Common myeloid progenitor, CD34-positive (primary cell): Measurements from ENCODE around the gene TFCP2.

Source experiments
- CTCF ChIA-PET: fragments of 350-600 bp; sonication (Branson Sonifier 250); formaldehyde crosslinking; loops from one replicate; lab custom pipeline; 2021; ENCODE audit warnings: antibody characterized with exemption; lab: Charles Lee
- POLR2A ChIA-PET: fragments of 350-600 bp; sonication (Branson Sonifier 250); formaldehyde crosslinking; loops from one replicate; lab custom pipeline; 2021; ENCODE audit warnings: antibody characterized with exemption; lab: Charles Lee
- DNase-seq, 3 donors: peaks; one replicate each; pipeline versions ENCODE4 v3.0.0 to v3.0.0-alpha.2; 2013
- H3K27ac ChIP-seq, 2 experiments: 1 replicate in 1 of 2; 2 replicates in 1 of 2; pipeline ENCODE4 v1.7.0; 2013; ENCODE audit warnings: inconsistent platforms in 2 of 2, low read length in 2 of 2, mild to moderate bottlenecking in 2 of 2, low read depth in 1 of 2, moderate library complexity in 1 of 2; ENCODE audit not compliant: severe bottlenecking in 2 of 2, insufficient read depth in 1 of 2, poor library complexity in 1 of 2
- H3K27me3 ChIP-seq, 5 experiments: replicated peaks in 2 of 5; 1 replicate in 3 of 5; 2 replicates in 2 of 5; pipeline versions ENCODE4 v1.6.1 to v1.7.0; 2013; ENCODE audit warnings: low read length in 4 of 5, mild to moderate bottlenecking in 2 of 5, moderate library complexity in 2 of 5, inconsistent platforms in 1 of 5; ENCODE audit not compliant: insufficient read depth in 5 of 5, control insufficient read depth in 4 of 5
- H3K36me3 ChIP-seq, 4 experiments: 1 replicate in 2 of 4; 2 replicates in 2 of 4; pipeline versions ENCODE4 v1.6.1 to v1.7.0; 2013; ENCODE audit warnings: low read length in 3 of 4, control low read depth in 1 of 4, mild to moderate bottlenecking in 1 of 4; ENCODE audit not compliant: control insufficient read depth in 4 of 4, insufficient read depth in 4 of 4
- H3K4me1 ChIP-seq, 4 experiments: 1 replicate in 3 of 4; 2 replicates in 1 of 4; pipeline versions ENCODE4 v1.6.1 to v1.7.1; 2013; ENCODE audit warnings: low read length in 3 of 4, mild to moderate bottlenecking in 3 of 4, control low read depth in 1 of 4, inconsistent platforms in 1 of 4, moderate library complexity in 1 of 4; ENCODE audit not compliant: control insufficient read depth in 4 of 4, insufficient read depth in 4 of 4; ENCODE audit errors: control extremely low read depth in 1 of 4
- H3K4me3 ChIP-seq, 7 experiments: 1 replicate in 4 of 7; 2 replicates in 3 of 7; pipeline versions ENCODE4 v1.5.1 to v1.7.0; 2013; ENCODE audit warnings: mild to moderate bottlenecking in 7 of 7, low read length in 6 of 7, moderate library complexity in 6 of 7, inconsistent platforms in 2 of 7, low read depth in 2 of 7, control low read depth in 1 of 7; ENCODE audit not compliant: insufficient read depth in 4 of 7, control insufficient read depth in 1 of 7; ENCODE audit errors: extremely low read depth in 1 of 7
- H3K9me3 ChIP-seq, 5 experiments: 1 replicate in 4 of 5; 2 replicates in 1 of 5; pipeline versions ENCODE4 v1.6.1 to v1.7.1; 2013; ENCODE audit warnings: low read length in 4 of 5, mild to moderate bottlenecking in 2 of 5, inconsistent platforms in 1 of 5, low read depth in 1 of 5, moderate library complexity in 1 of 5; ENCODE audit not compliant: control insufficient read depth in 4 of 5, insufficient read depth in 2 of 5; ENCODE audit errors: control extremely low read depth in 1 of 5
- WGBS: methylation state at CpG from one replicate; pipeline ENCODE4 v1.1.5; 2013; ENCODE audit not compliant: insufficient coverage; 5-methylcytosine and 5-hydroxymethylcytosine counted together

The TFCP2 gene

DNA sequence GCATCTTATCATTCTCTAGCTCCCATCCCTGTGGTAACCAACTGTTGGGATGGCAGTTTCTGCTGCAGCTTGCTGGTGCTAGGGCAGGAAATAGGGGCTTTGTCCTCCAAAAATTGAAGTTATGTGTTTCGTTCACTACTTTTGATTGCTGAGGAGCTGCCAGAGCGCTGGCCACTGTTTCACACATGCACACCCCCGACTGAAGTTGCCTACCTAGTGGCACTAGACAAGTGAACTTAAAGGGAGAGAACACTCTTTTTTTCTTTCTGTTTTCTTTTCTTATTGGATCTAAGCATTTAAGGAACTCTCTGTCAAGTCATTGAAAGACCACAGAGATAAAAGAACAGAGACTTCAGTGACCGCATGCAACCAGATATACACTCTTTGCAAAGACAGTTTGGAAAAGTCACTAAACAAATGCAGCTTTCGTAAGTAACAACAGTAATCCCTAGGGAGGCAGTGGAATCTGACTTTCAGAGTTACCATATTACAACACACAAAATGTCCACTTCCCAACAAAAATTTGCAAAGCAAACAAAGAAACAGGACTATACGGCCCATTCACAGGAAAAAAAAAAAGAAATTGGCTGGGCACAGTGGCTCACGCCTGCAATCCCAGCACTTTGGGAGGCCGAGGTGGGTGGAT is 12.0 kb downstream of the TFCP2 start:
- Histone ChIP-seq H3K27ac (no peak overlapping the region), H3K27me3 (no peaks in the 10 kb centered on the region), H3K4me3 (no peak overlapping the region), H3K9me3 (no peaks in the 10 kb centered on the region), H3K36me3 (peaks cover 0 to 2% (median 0%) of the 10 kb centered on the region in 4 experiments), H3K4me1 (peaks cover 0 to 2% (median 0%) of the 10 kb centered on the region in 4 experiments)
- DNase-seq: peak; percentile 20 to 60 (median 21)
- CTCF ChIA-PET: no interaction called here
- POLR2A ChIA-PET: no interaction called here
- 80% methylated on average over 1 of the region's 8 CpGs for WGBS

DNA sequence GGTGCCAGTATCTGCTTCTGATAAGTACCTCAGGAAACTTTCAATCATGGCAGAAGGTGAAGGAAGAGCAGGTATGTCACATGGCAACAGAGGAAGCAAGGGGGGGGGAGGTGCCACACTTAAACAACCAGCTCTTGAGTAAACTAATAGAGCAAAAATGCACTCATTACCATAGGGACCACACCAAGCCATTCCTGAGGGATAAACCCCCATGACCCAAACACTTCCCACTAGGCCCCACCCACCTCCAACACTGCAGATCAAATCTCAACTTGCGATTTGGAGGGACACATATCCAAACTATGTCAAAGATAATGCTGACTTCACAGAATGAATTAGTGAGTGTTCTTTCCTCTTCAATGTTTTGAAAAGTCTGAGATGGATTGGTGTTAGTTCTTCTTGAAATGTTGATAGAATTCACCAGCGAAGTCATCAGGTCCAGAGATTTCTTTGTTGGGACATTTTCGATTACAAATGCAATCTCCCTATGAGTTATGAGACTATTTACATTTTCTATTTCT is 16.6 kb downstream of the TFCP2 start:
- no peak overlapping the region for H3K4me3 ChIP-seq
- no peak for DNase-seq
- WGBS: no CpG with 5 or more reads among the region's 3 CpGs

DNA sequence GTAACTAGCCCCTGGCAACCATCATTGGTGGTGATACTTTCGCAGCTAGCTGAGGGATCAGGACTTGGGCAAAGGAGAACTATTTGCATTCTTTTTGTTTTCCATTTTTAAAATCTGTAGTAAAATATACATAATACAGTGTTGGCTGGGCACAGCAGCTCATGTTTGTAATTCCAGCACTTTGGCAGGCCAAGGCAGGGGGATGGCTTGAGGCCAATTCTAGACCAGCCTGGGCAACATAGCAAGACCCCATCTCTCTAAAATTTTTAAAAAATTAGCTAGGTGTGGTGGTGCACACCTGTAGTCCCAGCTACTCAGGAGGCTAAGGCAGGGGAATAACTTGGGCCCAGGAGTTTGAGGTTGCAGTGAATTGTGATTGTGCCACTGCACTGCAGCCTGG is 20.0 kb downstream of the TFCP2 start:
- Histone ChIP-seq H3K4me3 (no peak overlapping the region), H3K4me1 (no peaks in the 10 kb centered on the region), H3K36me3 (peaks cover 0 to 2% (median 0%) of the 10 kb centered on the region in 4 experiments), H3K27ac (no peak overlapping the region), H3K9me3 (no peaks in the 10 kb centered on the region), H3K27me3 (no peaks in the 10 kb centered on the region)
- ChIA-PET POLR2A (no interaction called here), CTCF (no interaction called here)
- WGBS: no CpG with 5 or more reads among the region's 1 CpG
- no peak for DNase-seq

More for the DNA sequence above, 16.6 kb downstream of the TFCP2 start:
- CTCF ChIA-PET: no interaction called here
- Histone ChIP-seq H3K9me3 (no peaks in the 10 kb centered on the region), H3K36me3 (peaks cover 0 to 2% (median 0%) of the 10 kb centered on the region in 4 experiments), H3K4me1 (peaks cover 0 to 2% (median 0%) of the 10 kb centered on the region in 4 experiments), H3K27ac (no peak overlapping the region), H3K27me3 (no peaks in the 10 kb centered on the region)
- POLR2A ChIA-PET: interaction anchor here (0.7 kb wide), 1 partner anchor 197 kb away, joined by 3 read pairs; no protein-coding TSS in a partner anchor

DNA sequence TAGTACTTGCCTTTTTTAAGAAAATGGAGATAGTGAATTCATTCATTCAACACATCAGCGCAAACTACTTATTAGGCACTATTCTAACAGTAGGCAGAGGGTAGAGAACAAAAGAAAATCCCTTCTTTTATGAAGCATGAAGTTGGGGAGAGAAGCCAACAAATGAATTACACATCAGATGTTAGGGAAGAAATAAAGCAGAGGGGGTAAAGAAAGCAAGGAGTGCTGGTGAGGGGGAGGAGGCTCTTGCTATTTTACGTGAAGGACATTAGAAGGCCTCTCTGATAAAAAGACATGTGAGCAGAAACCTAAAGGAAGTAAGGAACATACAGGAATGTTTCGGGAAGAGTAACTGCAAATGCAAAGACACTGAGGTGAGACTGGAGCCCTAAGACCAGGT is 22.2 kb downstream of the TFCP2 start:
- H3K4me1 ChIP-seq: no peaks in the 10 kb centered on the region
- no peak overlapping the region for H3K4me3 ChIP-seq
- no peak for DNase-seq
- CTCF ChIA-PET: no interaction called here
- POLR2A ChIA-PET: no interaction called here
- H3K27me3 ChIP-seq: no peaks in the 10 kb centered on the region
- no peaks in the 10 kb centered on the region for H3K36me3 ChIP-seq
- 100% methylated on average over 1 of the region's 3 CpGs for WGBS
- no peaks in the 10 kb centered on the region for H3K9me3 ChIP-seq
- H3K27ac ChIP-seq: no peak overlapping the region

DNA sequence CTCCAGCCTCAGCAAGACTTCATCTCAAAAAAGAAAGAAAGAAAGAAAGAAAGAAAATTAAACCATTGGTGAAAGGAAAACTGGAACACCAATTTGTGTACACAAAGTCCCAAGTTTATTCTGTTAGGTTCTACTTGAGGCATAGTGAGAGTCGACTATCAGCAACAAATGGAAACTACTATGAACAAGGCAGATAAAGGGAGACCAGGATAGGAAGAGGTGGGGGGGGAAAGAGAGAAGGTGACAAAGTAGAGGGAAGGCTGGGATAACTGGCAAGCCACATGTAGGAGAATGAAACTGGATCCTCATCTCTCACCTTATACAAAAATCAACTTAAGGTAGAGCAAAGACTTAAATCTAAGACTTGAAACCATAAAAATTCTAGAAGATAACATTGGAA is 25.6 kb downstream of the TFCP2 start:
- ChIA-PET CTCF (no interaction called here), POLR2A (no interaction called here)
- no peaks in the 10 kb centered on the region for H3K27me3 ChIP-seq
- no peak overlapping the region for H3K4me3 ChIP-seq
- DNase-seq: no peak
- no peak overlapping the region for H3K27ac ChIP-seq
- H3K4me1 ChIP-seq: no peaks in the 10 kb centered on the region
- H3K36me3 ChIP-seq: peaks cover 0 to 4% (median 1%) of the 10 kb centered on the region in 4 experiments
- 100% methylated on average over 1 of the region's 1 CpG for WGBS
- H3K9me3 ChIP-seq: no peaks in the 10 kb centered on the region

DNA sequence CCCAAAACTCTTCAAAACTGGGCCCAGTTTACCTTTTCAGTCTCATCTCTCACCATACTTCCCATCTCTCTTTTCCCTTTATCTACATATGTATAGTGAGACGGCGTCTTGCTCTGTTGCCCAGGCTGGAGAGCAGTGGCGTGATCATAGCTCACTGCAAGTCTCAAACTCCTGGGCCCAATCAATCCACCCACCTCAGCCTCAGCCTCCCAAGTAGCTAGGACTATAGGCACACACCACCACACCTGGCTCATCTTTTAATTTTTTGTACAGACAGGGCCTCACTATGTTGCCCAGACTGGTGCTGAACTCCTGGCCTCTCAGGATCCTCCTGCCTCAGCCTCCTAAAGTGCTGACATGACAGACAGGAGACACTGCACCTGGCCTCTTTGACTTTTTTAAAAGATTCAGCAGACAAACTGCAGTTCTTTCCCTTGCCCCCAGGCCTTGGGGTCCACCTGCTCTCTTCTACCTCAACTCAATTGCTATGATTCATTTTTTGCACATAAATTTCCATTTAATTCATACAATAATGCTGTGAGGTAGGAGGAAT is 33.6 kb downstream of the TFCP2 start:
- Histone ChIP-seq H3K27ac (no peak overlapping the region), H3K36me3 (peaks cover 9 to 13% (median 12%) of the 10 kb centered on the region in 4 experiments), H3K4me3 (no peak overlapping the region), H3K4me1 (no peaks in the 10 kb centered on the region), H3K27me3 (no peaks in the 10 kb centered on the region), H3K9me3 (no peaks in the 10 kb centered on the region)
- 100% methylated on average over 1 of the region's 3 CpGs for WGBS
- CTCF ChIA-PET: no interaction called here
- POLR2A ChIA-PET: no interaction called here
- no peak for DNase-seq

DNA sequence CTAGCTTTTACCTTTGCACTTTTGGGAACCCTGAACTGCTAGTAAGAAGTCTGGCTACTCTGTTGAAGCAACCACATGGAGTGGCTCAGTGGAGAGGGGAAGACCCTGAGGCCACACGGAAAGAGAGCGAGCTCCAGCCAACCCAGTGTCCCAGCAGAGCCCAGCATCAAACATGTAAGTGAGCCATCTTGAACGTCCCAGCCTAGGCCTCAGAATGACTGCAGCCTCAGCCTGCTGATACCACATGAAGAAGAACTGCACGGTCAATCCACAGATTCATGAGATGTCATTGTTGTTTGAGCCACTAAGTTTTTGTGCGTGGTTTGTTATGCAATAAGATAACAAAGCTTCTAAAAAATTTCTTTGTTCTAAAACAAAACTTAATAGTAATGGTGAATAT is 40.2 kb downstream of the TFCP2 start:
- Histone ChIP-seq H3K27me3 (no peaks in the 10 kb centered on the region), H3K4me3 (no peak overlapping the region), H3K36me3 (peaks cover 0 to 6% (median 4%) of the 10 kb centered on the region in 4 experiments), H3K4me1 (no peaks in the 10 kb centered on the region), H3K9me3 (no peaks in the 10 kb centered on the region), H3K27ac (no peak overlapping the region)
- 100% methylated on average over 3 of the region's 5 CpGs for WGBS
- POLR2A ChIA-PET: no interaction called here
- DNase-seq: no peak
- CTCF ChIA-PET: interaction anchor here (1.6 kb wide), 1 partner anchor 9 kb away, joined by 3 read pairs; no protein-coding TSS in a partner anchor
